Measurements from ENCODE around the gene GRIP2.

Gene GRIP2

DNA sequence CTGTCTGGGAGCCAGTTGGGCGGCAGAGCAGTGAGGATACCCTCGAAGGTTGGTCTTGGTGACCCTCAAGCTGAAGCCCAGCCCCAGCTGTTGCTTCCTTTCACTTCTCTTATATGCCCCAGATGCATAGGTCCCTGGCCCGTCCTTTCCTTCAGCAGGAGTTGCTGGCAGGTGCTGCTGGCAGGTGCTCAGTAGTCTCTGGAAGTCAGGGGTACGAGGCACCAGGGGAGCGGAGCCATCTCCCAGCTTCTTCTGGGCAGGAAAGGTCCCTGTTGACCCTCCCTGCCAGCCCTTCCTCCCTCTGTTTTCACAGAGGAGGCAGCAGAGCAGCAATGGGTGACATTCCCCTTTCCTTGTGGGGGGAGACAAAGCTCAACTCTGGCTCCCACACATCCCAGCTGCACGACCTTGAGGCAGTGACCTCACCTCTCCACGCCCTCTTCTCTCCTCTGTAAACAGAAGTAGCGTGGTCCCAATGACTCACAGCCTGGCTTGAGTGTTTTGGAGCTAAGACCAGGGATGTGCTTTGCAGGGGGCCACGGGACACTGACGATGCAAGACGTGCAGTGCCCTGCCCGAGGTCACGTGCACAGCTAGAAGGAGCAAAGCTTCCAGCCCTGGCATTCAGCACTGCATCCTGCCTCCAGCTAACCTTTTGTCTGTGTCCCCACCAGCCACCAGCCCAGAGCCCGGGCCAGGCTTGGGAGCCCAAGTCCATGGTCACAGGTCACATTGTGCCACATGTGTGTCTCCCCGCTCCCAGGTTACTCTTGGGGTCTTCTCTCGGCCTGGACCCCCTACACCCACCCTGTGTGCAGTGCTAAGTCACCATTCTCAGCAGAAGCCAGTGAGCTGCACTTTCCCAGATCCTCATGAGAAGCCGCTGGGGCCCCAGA lies 88.0 kb downstream of the GRIP2 start:
- H3K4me3 ChIP-seq (replicated peaks; ENCODE audit: low read depth, low read length): no peak overlapping the region
- DNase-seq (ENCODE audit: extremely low read depth, low read depth): peak; percentile 79
- TF ChIP-seq, protein P1, sequence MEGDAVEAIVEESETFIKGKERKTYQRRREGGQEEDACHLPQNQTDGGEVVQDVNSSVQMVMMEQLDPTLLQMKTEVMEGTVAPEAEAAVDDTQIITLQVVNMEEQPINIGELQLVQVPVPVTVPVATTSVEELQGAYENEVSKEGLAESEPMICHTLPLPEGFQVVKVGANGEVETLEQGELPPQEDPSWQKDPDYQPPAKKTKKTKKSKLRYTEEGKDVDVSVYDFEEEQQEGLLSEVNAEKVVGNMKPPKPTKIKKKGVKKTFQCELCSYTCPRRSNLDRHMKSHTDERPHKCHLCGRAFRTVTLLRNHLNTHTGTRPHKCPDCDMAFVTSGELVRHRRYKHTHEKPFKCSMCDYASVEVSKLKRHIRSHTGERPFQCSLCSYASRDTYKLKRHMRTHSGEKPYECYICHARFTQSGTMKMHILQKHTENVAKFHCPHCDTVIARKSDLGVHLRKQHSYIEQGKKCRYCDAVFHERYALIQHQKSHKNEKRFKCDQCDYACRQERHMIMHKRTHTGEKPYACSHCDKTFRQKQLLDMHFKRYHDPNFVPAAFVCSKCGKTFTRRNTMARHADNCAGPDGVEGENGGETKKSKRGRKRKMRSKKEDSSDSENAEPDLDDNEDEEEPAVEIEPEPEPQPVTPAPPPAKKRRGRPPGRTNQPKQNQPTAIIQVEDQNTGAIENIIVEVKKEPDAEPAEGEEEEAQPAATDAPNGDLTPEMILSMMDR (IDR thresholded peaks at IDR 0.05; ENCODE audit: low read depth, low read length, missing control alignments): no peak

DNA sequence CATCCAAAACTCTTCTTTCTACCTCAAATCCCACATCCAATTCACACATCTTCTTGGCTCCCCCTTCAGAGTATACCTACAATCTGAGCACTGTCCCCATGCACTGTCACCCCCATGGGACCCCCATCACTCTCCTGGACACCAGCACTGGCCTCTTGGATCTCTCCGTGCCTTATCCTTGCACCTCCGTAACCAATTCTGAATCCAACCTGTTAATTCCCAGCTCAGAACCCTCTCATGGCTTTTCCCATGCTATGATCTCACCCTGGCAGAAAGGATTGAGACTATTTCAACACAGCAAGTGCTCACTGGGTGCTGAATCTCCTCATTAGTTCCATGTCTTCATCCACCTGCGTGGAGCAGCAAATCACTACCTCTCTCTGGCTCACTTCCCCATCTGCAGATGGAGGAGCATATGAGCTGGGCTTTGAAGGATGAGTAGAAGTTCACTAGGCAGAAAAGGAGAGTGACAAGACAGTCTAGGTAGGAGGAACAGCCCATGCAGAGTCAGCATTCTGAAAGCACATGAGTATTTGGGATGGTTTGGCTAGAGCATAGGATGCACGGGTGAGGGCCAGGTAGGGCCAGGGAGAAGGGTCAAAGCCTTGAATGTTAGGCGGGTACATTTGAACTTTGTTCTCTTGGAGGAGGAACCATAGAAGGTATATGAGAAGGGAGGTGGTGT lies 89.1 kb downstream of the GRIP2 start:
- no peak for DNase-seq (ENCODE audit: extremely low read depth, low read depth)
- TF ChIP-seq, protein P1 (IDR thresholded peaks at IDR 0.05; ENCODE audit: low read depth, low read length, missing control alignments): no peak
- no peak overlapping the region for H3K4me3 ChIP-seq (replicated peaks; ENCODE audit: low read depth, low read length)

DNA sequence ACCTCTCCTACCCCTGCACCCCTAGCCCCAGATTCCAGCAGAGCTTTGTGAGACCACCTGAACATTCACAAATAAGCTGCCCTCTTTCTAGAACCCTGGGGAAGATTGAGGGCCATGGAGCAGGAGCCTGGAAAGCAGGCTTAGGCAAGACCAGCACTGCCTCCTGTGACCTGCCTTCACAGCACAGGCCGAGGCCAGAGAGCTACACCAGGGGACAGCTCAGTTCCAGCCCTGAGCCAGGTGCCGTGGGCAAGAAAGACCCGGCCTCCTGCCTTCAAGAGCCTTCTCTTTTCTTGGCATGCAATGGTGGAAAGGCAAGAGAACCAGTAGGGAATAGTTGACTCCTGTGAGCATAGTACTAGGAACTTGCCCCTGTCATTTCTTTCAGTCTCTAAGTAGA lies 89.6 kb downstream of the GRIP2 start:
- TF ChIP-seq, protein P1 (IDR thresholded peaks at IDR 0.05; ENCODE audit: low read depth, low read length, missing control alignments): no peak
- no peak for DNase-seq (ENCODE audit: extremely low read depth, low read depth)
- no peak overlapping the region for H3K4me3 ChIP-seq (replicated peaks; ENCODE audit: low read depth, low read length)

DNA sequence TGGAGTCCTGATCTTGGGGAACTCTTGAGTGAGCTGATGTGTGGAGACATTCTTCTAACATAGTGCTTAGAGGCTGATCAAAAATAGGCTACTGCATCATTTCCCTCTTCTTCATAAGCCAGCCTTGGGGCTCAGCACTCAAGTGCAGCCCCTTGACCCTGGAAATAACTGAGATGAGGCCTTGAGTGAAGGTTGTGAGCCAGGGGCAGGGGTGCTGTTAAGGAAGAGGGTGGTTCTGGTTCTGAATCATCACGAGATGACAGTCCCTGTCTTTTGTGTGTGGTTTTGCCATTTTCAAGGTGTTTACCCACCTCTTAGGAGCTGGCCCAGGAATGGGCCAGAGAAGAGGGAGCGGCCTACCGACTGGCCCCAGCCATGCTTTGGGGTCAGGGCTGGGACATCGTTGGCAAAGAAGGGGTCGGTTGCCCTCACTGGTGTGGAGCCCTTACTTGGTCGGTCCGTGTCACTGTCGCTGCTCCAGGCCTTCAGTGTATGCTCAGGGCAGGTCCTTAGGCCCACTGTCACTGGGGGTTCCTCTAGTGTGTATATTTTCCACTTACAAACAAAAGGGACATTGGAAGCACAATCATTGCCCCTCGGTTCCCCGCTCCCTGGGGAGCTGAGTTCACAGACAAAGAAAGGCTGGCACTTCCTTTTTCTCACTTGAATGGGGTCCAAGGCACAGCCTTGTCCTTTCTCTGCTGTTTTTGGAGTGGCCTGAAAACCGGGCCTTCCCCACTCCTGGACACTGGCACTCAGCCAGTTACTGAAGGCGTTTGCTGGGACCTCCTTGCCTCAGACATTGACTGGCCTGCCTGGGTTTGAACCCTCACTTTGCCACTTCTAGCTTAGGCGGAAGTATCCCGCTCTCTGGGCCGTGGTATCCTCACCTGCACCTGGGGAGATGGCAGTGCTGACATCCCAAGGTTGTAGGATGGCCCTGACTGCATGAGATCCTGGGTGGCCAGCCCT lies 91.1 kb downstream of the GRIP2 start:
- H3K4me3 ChIP-seq (replicated peaks; ENCODE audit: low read depth, low read length): no peak overlapping the region
- TF ChIP-seq, protein P1 (IDR thresholded peaks at IDR 0.05; ENCODE audit: low read depth, low read length, missing control alignments): no peak
- no peak for DNase-seq (ENCODE audit: extremely low read depth, low read depth)

GRCh38 chr3:14448063-14448462 lies 92.1 kb downstream of the GRIP2 start:
- H3K4me3 ChIP-seq (replicated peaks; ENCODE audit: low read depth, low read length): no peak overlapping the region
- DNase-seq (ENCODE audit: extremely low read depth, low read depth): no peak

More at GRCh38 chr3:14448063-14448462, 92.1 kb downstream of the GRIP2 start:
- TF ChIP-seq, protein P1 (IDR thresholded peaks at IDR 0.05; ENCODE audit: low read depth, low read length, missing control alignments): no peak

All from HFF-Myc (cell line).